K562 treated with DMSO at 1 percent for 4 hours (cell line): Measurements from ENCODE around the gene ZCCHC4. TPM values are rescaled to one million over a fixed set of nuclear protein-coding genes. Genes with fewer than 3 reads are reported as not detected.

Experiments
- total RNA-seq: library from RNA; unstranded; fragments of 300-600 nt; gene quantifications from 2 replicates; pipeline ENCODE4 v1.2.3, GENCODE V29; 2022; ENCODE audit not compliant: insufficient read depth

Gene ZCCHC4, protein sequence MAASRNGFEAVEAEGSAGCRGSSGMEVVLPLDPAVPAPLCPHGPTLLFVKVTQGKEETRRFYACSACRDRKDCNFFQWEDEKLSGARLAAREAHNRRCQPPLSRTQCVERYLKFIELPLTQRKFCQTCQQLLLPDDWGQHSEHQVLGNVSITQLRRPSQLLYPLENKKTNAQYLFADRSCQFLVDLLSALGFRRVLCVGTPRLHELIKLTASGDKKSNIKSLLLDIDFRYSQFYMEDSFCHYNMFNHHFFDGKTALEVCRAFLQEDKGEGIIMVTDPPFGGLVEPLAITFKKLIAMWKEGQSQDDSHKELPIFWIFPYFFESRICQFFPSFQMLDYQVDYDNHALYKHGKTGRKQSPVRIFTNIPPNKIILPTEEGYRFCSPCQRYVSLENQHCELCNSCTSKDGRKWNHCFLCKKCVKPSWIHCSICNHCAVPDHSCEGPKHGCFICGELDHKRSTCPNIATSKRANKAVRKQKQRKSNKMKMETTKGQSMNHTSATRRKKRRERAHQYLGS
- total RNA-seq: 6.5 and 7.0 TPM in 2 replicates

GRCh38 chr4:25312496-25313200, at the start of gene ZCCHC4:
TSS of gene ZCCHC4 (plus strand) at chr4:25312774. CDS start at chr4:25312810, 36 bp downstream.

DNA sequence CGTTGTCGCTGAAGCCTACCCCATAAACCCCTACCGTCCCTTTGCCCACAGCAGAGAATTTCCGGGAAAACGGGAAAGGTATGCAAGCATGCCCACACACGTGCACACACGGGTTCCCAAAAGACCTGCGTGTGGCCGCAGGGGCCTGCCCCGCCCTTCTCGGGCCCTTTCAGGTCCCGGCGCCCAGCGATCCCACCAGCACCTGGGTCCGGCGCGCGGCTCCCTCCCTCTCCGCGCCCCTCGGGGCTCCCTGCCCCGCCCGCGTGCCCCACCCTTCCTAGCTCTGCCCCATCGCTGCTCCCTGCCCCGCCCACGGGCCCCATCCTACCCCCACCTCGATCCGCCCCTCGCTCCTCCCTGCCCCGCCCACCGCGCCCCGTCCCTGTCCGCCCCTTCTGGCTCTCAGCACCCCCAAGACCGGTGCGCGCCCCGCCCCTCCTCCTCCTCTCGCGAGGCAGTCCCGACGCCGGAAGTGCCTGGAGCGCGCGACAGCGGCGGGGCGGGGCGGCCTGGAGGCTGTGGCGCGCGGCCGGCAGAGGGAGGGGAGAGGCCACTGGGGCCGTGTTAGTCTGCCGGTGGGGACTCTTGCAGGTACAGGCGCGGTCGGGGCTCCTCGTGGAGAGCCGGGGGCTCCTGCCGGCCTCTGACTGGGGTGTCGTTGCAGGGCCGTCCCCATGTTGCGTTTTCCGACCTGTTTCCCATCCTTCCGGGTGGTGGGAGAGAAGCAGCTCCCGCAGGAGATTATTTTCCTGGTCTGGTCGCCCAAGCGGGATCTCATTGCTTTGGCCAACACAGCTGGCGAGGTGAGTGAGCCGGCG, 64.4 kb downstream of the ZCCHC4 start, which contains the start of gene ANAPC4:
Gene ANAPC4 (plus strand): TSS at position 510 of the 818 bp plus-strand sequence. CDS start 165 bp downstream, at position 675.

Other genes starting within 250 kb of the ZCCHC4 start
- gene SEPSECS, start 152.3 kb upstream of the ZCCHC4 start, total RNA-seq: 3.5 and 9.4 TPM in 2 replicates
- gene PI4K2B, start 78.7 kb upstream of the ZCCHC4 start, total RNA-seq: 7.9 and 9.2 TPM in 2 replicates
- gene ANAPC4, start 64.5 kb downstream of the ZCCHC4 start, total RNA-seq: 6.7 and 8.1 TPM in 2 replicates